Left ventricle myocardium inferior (tissue), 1 donor: ENCODE measurements around the gene OTUD7B. TPM values are rescaled to one million over a fixed set of nuclear protein-coding genes. Genes with fewer than 3 reads are reported as not detected.
"Not testable (repeated sequence)": the region's sequence is repeated elsewhere in the genome, so short reads cannot be mapped to it uniquely, and the experiment has no call there.

Experiments used
- DNase-seq: peaks from one replicate; pipeline ENCODE4 v3.0.0-alpha.2; 2020
- H3K27ac ChIP-seq: fragments of 200-600 bp; replicated peaks from 2 replicates; pipeline ENCODE4 v1.8.0; 2021
- H3K27me3 ChIP-seq: fragments of 200-600 bp; 2 replicates; pipeline ENCODE4 v1.8.0; 2021; ENCODE audit warnings: low read depth
- H3K36me3 ChIP-seq: fragments of 200-600 bp; 2 replicates; pipeline ENCODE4 v1.8.0; 2021
- H3K4me1 ChIP-seq: fragments of 200-600 bp; 2 replicates; pipeline ENCODE4 v1.8.0; 2021
- H3K4me3 ChIP-seq: fragments of 200-600 bp; 2 replicates; pipeline ENCODE4 v1.8.0; 2021; ENCODE audit warnings: mild to moderate bottlenecking, moderate library complexity
- H3K9me3 ChIP-seq: fragments of 200-600 bp; replicated peaks from 2 replicates; pipeline ENCODE4 v1.8.0; 2021
- intact Hi-C: fragments of 100-400 bp; cut with micrococcal nuclease; formaldehyde crosslinking; loops from one replicate; pipeline ENCODE4 v1.11.0; 2022
- total RNA-seq: library from RNA; stranded (reverse); fragmentation: NEBNext Ultra II Directional; extraction: Animal tissue kit (Norgen Biotek cat#: 25700); gene quantifications from one replicate; pipeline ENCODE4 v1.2.1, GENCODE V29; 2021
- TF ChIP-seq, protein P1 (sequence below): fragments of 200-600 bp; IDR thresholded peaks from 2 replicates; pipeline ENCODE4 v1.8.0; 2021; ENCODE audit warnings: antibody characterized with exemption, mild to moderate bottlenecking, borderline replicate concordance
- donor health status: DM: no; HTN: yes; CAD: no; lungs with severe emphysema.

OTUD7B gene
- total RNA-seq, 1 donor from 2014 or later = 23.8 TPM

DNA sequence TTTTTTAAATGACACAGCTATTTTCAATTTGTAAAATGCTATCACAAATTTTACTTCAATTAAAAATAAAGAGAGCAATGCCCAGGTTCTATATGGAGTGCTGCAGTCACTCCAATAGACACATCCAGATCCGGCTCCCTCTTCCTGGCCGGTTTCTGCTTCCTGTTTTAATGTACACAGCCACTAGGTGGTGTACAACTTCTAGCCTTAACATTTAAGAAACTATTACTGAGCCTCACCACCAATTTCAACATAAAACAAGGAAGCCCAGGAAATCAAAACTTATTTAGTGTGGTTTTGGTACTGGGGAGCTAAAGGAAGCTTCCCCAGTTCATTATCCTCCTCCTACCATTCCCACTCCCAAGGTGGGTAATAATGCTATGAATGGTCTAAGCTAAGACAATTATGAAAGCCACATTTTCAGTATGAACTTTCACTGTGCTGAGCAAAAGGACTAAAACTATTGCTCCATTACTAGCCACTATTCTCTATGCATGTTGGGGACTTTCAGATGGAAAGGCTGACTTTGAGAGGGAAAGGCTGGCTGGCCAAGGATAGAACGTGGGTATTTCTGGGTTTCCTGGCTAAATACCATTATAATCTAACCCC is 48.4 kb downstream of the OTUD7B start:
- DNase-seq = no peak
- TF ChIP-seq, protein P1, sequence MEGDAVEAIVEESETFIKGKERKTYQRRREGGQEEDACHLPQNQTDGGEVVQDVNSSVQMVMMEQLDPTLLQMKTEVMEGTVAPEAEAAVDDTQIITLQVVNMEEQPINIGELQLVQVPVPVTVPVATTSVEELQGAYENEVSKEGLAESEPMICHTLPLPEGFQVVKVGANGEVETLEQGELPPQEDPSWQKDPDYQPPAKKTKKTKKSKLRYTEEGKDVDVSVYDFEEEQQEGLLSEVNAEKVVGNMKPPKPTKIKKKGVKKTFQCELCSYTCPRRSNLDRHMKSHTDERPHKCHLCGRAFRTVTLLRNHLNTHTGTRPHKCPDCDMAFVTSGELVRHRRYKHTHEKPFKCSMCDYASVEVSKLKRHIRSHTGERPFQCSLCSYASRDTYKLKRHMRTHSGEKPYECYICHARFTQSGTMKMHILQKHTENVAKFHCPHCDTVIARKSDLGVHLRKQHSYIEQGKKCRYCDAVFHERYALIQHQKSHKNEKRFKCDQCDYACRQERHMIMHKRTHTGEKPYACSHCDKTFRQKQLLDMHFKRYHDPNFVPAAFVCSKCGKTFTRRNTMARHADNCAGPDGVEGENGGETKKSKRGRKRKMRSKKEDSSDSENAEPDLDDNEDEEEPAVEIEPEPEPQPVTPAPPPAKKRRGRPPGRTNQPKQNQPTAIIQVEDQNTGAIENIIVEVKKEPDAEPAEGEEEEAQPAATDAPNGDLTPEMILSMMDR = peak; percentile 87
- peaks cover 27% of the 10 kb centered on the region for H3K4me1 ChIP-seq
- intact Hi-C loops = loop anchor here (2.0 to 10.0 kb wide), 2 partner anchors 89 to 203 kb away; no protein-coding TSS in a partner anchor
- no peaks in the 10 kb centered on the region for H3K9me3 ChIP-seq
- H3K4me3 ChIP-seq = no peak overlapping the region
- peak overlapping the region; percentile 69 for H3K27ac ChIP-seq
- peaks cover 83% of the 10 kb centered on the region for H3K36me3 ChIP-seq
- H3K27me3 ChIP-seq = no peaks in the 10 kb centered on the region

DNA sequence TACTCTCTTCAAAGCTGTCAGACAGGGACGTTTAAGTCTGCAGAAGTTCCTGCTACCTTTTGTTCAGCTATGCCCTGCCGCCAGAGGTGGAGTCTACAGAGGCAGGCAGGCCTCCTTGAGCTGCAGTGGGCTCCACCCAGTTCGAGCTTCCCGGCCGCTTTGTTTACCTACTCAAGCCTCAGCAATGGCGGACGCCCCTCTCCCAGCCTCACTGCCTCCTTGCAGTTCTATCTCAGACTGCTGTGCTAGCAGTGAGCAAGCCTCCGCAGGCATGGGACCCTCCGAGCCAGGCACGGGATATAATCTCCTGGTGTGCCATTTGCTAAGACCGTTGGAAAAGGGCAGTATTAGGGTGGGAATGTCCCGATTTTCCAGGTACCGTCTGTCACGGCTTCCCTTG is 53.0 kb downstream of the OTUD7B start:
- H3K4me1 ChIP-seq, DNase-seq, H3K4me3 ChIP-seq, intact Hi-C loops, H3K27me3 ChIP-seq, H3K27ac ChIP-seq, H3K9me3 ChIP-seq: not testable (repeated sequence)
- H3K36me3 ChIP-seq = peaks cover 53% of the 10 kb centered on the region

DNA sequence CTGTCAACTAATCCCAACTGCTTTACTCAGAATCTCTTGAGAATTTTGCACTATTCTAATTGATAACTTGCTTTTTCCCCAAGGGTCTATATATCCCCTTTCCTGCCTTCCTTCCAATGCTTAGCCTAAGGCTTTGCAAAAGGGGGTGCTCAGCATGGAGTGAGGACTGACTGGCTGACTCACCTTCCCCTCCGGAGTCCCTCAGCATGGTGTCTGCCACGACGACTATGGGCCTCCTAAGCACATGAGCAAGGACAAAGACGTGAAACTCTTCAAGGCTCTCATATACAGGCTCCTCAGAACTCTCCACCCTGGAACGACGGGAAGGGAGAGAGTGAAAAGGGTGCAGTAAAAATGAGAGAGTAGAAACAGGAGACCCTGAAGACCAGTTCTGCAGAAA is 60.6 kb downstream of the OTUD7B start:
- Histone ChIP-seq H3K4me1 (no peaks in the 10 kb centered on the region), H3K9me3 (no peaks in the 10 kb centered on the region), H3K27me3 (no peaks in the 10 kb centered on the region), H3K4me3 (no peak overlapping the region), H3K36me3 (peaks cover 61% of the 10 kb centered on the region), H3K27ac (no peak overlapping the region)
- intact Hi-C loops = no loop called here
- DNase-seq = no peak
- TF ChIP-seq, protein P1 = no peak

DNA sequence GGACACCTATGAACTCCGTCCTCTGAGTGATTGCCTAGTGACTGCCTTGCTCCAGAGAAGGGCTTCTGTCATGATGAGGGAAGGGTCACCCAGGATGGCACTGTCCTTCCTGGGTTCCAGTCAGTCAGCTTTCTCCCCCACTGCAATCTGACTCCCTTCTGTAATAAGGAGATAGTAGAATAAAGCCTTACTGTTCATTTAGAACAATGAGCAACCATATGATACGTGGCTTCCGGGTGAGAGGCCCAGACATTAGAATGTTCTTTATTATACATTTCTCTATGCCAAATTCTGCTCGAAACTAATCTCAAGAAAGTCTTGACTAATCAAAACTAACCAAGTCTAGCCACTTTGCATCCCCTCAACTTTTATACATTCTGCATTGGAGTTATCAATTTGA is 65.3 kb downstream of the OTUD7B start:
- no peaks in the 10 kb centered on the region for H3K27me3 ChIP-seq
- H3K4me3 ChIP-seq = no peak overlapping the region
- no peaks in the 10 kb centered on the region for H3K9me3 ChIP-seq
- TF ChIP-seq, protein P1 = no peak
- H3K27ac ChIP-seq = no peak overlapping the region
- DNase-seq = no peak
- intact Hi-C loops = no loop called here
- peaks cover 66% of the 10 kb centered on the region for H3K36me3 ChIP-seq
- peaks cover 11% of the 10 kb centered on the region for H3K4me1 ChIP-seq

DNA sequence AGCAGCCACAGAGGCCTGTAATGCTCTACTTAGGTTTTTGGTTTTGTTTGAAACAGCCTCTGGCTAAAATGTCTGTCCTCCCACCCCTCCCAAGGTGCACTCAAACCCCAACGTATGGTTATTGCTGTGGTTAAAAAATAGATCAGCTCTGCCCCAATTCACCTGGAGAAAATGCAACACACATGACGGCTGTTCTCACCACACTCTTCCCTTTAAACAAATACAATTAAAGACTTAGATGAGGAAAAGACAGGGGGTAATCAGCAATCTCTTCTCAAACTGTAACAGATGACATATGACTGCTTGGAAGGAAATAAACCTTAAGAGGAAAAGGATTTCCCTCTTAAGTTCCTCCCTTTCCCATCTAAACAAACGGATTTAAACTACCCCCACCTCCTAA is 67.6 kb downstream of the OTUD7B start:
- peaks cover 45% of the 10 kb centered on the region for H3K36me3 ChIP-seq
- TF ChIP-seq, protein P1 = no peak
- intact Hi-C loops = loop anchor here (5.0 kb wide), 1 partner anchor 51 kb away; no protein-coding TSS in a partner anchor
- DNase-seq = no peak
- H3K4me3 ChIP-seq = no peak overlapping the region
- H3K4me1 ChIP-seq = peaks cover 32% of the 10 kb centered on the region
- H3K27me3 ChIP-seq = no peaks in the 10 kb centered on the region
- peak overlapping the region; percentile 55 for H3K27ac ChIP-seq
- H3K9me3 ChIP-seq = no peaks in the 10 kb centered on the region

DNA sequence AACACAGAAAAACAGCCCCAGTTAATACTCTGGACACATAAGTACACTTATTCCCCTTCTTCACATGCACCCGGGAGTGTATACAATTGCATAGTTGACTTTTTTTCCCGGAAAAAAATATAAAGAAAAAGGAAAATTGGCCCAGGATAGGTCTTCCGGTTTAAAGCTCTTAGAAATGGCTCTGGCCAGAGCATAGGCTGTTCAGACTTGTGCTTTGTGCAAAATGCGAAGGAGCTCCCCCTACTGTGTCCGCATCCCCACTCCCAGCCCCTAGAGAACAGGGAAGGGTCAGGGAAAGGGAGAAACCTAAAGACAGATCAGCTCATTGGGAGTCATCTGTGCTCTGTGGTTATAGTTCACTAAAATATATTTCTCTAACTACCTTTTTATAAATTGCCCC is 68.3 kb downstream of the OTUD7B start:
- DNase-seq = no peak
- Histone ChIP-seq H3K27ac (peak overlapping the region; percentile 55), H3K9me3 (no peaks in the 10 kb centered on the region), H3K4me1 (peaks cover 38% of the 10 kb centered on the region), H3K4me3 (no peak overlapping the region), H3K27me3 (no peaks in the 10 kb centered on the region), H3K36me3 (peaks cover 38% of the 10 kb centered on the region)
- intact Hi-C loops = loop anchor here (5.0 kb wide), 1 partner anchor 50 kb away; no protein-coding TSS in a partner anchor
- TF ChIP-seq, protein P1 = peak; percentile 46
